Amniotic stem cell (primary cell): ENCODE results near the gene LRRC30.
A peak's percentile ranks its signal among the peaks of the same experiment; 100 is the strongest.

Source experiments
- DNase-seq: peaks from one replicate; lab custom pipeline; 2025; lab: John Stamatoyannopoulos, UW

Gene LRRC30

DNA sequence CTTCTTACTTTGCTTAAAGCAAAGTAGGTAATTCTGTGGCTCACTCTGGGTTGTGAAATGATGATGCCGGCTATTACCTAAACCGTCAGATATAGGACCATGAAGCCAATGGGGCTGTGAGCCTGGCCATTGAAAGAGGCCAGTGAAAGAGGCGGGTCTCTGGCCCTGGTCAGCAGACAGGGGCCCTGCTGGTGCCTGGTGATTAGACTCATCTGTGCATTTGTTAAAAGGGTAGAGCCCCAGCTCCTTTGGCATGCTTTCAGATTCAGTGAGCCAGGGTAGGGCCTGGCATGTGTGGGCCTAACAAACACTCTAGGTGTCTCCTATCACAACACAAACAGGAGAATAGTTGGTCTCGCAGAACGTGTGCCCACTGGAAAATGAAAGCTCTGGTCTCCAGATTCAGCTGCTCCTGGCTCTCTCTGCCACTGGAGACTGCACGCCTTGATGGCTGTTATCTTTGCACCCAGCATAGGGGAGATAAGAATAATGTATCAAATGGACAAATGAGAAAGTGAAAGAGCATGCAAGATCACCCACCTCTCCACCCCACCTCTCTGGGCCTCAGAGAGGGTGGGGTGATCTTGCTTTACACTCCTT lies 6.9 kb downstream of the LRRC30 start:
- DNase-seq: no peak

DNA sequence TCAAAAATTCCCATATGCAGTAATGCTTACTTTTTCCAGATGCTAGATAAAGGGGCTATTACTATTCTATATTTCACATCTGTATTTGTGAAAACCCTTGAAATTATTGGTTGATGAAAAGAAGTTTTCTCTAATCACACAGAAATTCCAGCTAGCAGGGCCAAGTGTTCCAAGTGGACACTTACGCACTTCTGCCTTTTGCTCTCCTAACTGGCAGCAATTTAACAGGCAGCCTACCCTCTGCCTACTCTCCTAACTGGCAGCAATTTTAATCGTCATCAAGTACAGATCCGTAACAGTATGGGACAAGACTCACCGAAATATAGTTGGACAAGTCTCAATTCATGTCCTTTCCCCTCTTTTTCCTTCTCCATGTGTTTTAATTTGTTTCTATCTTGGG lies 12.0 kb downstream of the LRRC30 start:
- DNase-seq: no peak

DNA sequence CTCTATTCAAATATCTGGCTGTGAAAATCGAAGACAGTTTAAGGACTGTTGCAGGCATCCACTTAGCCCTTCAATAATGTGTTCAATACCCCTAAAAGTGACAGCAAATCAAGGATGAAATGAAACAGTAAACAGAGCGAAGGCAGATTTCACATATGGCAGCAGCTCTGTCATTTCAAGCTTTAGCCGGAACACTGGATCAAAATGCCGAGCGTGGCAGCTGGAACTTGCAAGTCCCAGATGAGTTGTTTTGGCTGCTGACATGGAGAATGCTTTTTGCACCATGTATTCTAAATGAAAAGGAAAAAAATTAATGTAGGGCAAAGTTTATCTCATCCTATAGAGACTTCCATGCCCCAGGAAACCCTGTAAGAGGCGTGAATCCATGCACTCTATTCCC lies 18.0 kb downstream of the LRRC30 start:
- no peak for DNase-seq

GRCh38 chr18:7254163-7254562 lies 23.3 kb downstream of the LRRC30 start:
- no peak for DNase-seq

- no peak for DNase-seq
Measured at GRCh38 chr18:7255054-7255453, 24.2 kb downstream of the LRRC30 start.

- no peak for DNase-seq
Measured at GRCh38 chr18:7255643-7256042, 24.8 kb downstream of the LRRC30 start.

DNA sequence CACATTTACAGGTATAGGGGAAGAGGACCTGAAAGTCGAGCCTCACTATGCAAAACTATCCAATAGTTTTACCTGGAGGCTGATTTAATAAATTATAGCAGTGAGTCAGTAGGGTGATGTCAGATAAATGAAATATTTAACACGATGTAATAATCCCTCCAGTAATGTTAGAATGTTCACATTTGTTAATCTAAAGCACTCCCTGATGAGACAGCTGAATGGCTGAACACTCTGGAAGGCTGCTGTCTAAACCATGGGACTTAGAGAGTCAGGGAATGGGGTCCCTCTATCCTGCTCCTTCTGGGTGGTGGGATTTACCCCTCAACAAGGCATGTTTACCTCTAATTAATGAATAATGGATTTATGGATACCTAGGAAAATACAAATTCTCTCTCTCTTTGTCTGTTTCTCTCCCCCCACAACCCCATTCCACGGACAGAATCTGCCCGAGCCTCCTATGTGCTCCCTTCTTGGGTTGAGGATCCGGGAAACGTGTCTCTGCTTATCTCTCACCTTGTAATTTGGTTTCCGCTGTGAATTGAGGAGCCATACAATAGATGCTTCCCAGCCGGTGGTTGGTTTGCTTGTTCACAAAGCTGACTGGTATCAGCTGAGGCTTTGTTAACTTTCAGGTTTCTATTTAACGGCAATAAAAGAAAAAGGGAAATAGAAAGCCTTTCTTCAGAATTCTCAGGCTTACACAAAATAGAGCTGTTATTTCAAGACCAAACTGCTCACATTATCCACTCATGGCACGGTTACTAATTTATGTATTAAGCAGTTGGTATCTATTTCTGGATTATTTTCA lies 25.9 kb downstream of the LRRC30 start:
- DNase-seq: no peak

GRCh38 chr18:7257426-7257740 lies 26.5 kb downstream of the LRRC30 start:
- DNase-seq: no peak

DNA sequence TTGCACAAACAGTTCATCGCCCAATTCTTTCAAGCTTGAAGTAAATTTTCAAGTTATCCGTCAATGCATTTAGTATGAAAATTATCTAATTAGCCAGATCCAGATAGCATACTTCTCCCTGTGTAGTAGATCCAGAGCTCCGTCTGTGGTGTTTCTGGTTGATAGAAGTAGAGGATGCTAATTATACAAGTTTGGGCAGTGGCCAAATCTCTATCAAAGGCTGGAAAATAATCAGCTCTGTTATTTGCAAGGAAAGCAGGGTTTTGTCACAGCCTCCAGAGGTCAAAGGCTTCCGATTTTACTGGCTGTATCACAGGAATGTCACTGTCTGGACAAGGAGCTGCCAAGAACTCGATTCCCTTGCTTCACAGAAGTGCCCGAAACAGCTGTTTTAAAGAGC lies 28.6 kb downstream of the LRRC30 start:
- DNase-seq: no peak

- no peak for DNase-seq
Measured at GRCh38 chr18:7261199-7261598, 30.3 kb downstream of the LRRC30 start.

DNA sequence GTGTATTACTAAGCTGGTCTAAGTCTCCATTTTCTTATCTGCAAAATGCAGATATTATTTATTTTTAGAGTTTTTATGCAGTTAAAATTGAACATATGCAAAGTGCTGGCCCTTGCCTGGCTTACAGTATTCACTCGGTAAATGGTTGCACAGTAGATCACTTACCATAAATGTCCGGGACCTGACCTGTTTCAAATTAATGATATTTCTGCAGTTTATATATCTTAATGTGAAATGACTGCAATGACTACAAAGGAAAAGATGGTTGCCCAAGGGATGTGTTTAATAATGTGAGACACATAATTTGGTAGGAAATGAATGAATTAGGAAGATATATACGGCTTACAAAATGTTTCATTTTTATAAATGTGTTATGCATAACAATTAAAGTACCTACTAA lies 37.1 kb downstream of the LRRC30 start:
- no peak for DNase-seq

DNA sequence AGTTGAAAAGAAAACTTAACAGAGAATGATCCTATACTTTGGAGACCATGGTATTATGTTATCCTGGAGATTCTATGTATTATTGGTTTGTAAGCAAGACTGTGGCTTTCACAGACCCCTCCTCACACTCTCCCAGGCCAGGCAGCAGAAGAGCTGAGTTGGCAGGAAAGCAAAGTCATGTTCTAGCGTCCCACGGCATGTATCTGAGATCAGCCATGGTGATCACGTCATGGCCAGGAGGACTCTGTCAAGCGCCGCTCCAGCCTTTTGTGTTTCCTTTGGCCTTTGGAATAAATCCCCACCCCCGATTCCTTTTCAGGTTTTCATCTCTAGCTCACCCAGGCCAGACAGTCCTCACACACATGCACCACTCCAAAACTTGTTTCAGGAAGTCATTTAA lies 39.1 kb downstream of the LRRC30 start:
- DNase-seq: no peak

GRCh38 chr18:7272311-7273049 lies 41.6 kb downstream of the LRRC30 start:
- peak; percentile 59 for DNase-seq

GRCh38 chr18:7273301-7273921 lies 42.5 kb downstream of the LRRC30 start:
- DNase-seq: peak; percentile 2

DNA sequence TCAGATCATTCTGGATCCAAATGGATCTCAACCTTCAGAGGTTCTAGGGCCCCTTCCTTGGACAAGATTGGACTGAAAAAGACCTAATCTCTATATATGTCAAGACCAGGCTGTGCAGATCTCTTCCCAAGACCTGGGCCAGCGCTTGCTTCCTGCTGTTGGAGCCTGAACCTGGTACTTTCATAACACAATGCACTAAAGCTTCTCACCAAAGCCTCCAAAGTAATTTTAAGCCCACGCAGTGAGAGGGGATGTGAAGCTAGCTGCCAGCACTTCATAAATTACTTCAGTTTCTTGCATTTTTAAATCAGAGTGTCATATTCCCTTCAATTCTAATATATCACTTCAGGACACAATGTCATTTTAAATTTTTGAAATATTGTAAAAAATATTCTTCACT lies 50.7 kb downstream of the LRRC30 start:
- DNase-seq: no peak
